G401.6 (cell line): ENCODE results near the gene AVP.
"Not testable (repeated sequence)": the region's sequence is repeated elsewhere in the genome, so short reads cannot be mapped to it uniquely, and the experiment has no call there.

Experiments
- FAIRE-seq: peaks from 2 replicates; lab custom pipeline; 2012; peaks lifted over from hg19 to GRCh38; lab: Jason Lieb, UNC

The AVP gene

GRCh38 chr20:3084283-3084985 lies at the start of gene AVP:
Gene AVP (minus strand): TSS chr20:3084724. CDS start chr20:3084674, 50 bp downstream.
- no peak for FAIRE-seq

- FAIRE-seq, result no peak
Measured at GRCh38 chr20:3134151-3134550, 49.6 kb upstream of the AVP start.

- no peak for FAIRE-seq
Measured at GRCh38 chr20:3133155-3133554, 48.6 kb upstream of the AVP start.

- FAIRE-seq, result no peak
Measured at GRCh38 chr20:3130051-3130600, 45.6 kb upstream of the AVP start.

GRCh38 chr20:3129094-3129493 lies 44.6 kb upstream of the AVP start:
- FAIRE-seq, result no peak

- no peak for FAIRE-seq
Measured at GRCh38 chr20:3128275-3128984, 43.9 kb upstream of the AVP start.

GRCh38 chr20:3126527-3126859 lies 42.0 kb upstream of the AVP start:
- no peak for FAIRE-seq

- not testable (repeated sequence) for FAIRE-seq
Measured at GRCh38 chr20:3125776-3126526, 41.4 kb upstream of the AVP start.

- not testable (repeated sequence) for FAIRE-seq
Measured at GRCh38 chr20:3124773-3125560, 40.4 kb upstream of the AVP start.

GRCh38 chr20:3124163-3124562 lies 39.6 kb upstream of the AVP start:
- FAIRE-seq, result not testable (repeated sequence)

GRCh38 chr20:3123542-3123941 lies 39.0 kb upstream of the AVP start:
- FAIRE-seq, result no peak

- FAIRE-seq, result no peak
Measured at GRCh38 chr20:3121955-3122610, 37.6 kb upstream of the AVP start.

GRCh38 chr20:3121271-3121911 lies 36.9 kb upstream of the AVP start:
- FAIRE-seq, result no peak

GRCh38 chr20:3119044-3119443 lies 34.5 kb upstream of the AVP start:
- no peak for FAIRE-seq

GRCh38 chr20:3117839-3118379 lies 33.4 kb upstream of the AVP start:
- not testable (repeated sequence) for FAIRE-seq

- FAIRE-seq, result no peak
Measured at GRCh38 chr20:3116341-3116740, 31.8 kb upstream of the AVP start.

GRCh38 chr20:3115190-3116107 lies 30.9 kb upstream of the AVP start:
- FAIRE-seq, result peak; percentile 91

GRCh38 chr20:3111995-3112394 lies 27.5 kb upstream of the AVP start:
- no peak for FAIRE-seq

- no peak for FAIRE-seq
Measured at GRCh38 chr20:3111507-3111906, 27.0 kb upstream of the AVP start.
